ENCODE results near the gene SPP1.
"Not testable (repeated sequence)": the region's sequence is repeated elsewhere in the genome, so short reads cannot be mapped to it uniquely, and the experiment has no call there.

SPP1 gene

DNA sequence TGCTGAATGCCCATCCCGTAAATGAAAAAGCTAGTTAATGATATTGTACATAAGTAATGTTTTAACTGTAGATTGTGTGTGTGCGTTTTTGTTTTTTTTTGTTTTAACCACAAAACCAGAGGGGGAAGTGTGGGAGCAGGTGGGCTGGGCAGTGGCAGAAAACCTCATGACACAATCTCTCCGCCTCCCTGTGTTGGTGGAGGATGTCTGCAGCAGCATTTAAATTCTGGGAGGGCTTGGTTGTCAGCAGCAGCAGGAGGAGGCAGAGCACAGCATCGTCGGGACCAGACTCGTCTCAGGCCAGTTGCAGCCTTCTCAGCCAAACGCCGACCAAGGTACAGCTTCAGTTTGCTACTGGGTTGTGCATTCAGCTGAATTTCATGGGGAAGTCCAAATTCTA is at the start of gene SPP1:
Gene SPP1, plus strand, starts transcription at position 249 of the 400 bp plus-strand sequence. CDS start 1,182 bp downstream, outside the sequence.
- no peak for DNase-seq

DNA sequence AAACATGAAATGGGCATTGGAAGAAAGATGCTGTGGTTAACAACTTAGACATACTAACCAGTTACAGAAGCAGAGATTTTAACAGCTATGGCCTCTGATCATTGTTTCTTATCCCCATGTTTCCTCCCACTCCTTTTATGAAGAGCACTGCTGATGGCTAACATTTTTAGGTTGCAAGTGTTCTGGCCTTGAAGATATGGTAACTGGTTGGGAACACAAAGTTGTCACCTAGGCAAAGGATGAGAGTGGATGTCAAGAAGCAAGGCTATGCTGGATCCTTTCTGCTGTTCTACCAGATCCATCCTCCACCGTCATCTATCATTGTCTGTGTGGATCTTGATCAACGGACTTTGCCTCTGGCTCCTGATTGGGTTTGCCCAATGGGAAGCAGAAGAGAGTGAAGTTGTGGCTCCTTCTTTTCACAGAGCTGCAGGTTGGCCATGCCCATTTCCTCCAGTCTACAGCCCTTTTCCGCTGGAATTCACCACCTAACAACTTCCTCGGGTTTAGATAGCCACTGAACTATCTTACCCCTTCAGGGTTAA is 48.9 kb upstream of the SPP1 start:
- no peak for DNase-seq

DNA sequence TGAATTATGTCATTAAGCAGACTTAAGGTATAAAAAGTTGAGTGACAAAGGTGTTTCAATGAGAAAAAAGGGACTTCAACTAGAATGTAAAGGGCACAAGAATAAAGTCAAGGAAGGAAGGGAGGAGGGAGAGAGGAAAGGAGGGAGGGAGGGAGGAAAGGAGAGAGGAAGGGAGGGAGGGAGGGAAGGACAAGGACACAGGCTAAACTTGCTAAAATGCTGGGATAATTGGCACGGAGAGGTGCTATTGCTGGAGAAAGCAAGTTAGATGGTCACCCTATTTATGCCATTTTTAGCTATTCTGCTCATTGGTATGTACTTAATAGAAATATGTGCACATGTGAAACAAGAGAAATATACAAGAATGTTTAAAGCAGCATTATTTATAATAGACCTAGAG is 44.9 kb upstream of the SPP1 start:
- DNase-seq: no peak

DNA sequence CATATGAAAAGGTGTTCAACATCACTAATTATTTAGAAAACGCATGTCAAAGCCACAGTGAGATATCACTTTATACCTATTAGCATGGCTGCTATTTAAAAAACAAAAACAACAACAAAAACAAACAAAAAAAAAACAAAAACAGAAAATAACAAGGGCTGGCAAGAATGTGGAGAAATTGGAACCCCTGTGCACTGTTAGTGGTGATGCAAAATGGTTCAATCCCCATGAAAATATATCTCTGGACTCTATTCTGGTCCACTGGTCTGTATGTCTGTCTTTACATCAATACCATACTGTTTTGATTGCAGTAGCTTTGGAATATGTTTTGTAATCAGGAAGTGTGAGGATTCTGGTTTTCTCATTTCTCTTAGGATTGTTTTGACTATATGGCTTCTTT is 43.6 kb upstream of the SPP1 start:
- DNase-seq: no peak

DNA sequence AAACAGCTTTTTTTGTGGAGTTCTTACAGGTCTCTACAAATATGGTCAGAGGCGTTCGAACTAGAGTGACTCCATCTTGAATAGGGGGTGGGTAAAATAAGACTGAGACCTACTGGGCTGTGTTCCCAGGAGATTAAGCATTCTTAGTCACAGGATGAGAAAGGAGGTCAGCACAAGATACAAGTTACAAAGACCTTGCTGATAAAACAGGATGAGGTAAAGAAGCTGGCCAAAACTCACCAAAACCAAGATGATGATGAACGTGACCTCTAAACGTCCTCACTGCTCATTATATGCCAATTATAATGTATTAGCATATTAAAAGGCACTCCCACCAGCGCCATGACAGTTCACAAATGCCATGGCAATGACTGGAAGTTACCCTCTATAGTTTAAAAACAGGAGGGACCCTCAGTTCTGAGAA is 42.8 kb upstream of the SPP1 start:
- DNase-seq: no peak

DNA sequence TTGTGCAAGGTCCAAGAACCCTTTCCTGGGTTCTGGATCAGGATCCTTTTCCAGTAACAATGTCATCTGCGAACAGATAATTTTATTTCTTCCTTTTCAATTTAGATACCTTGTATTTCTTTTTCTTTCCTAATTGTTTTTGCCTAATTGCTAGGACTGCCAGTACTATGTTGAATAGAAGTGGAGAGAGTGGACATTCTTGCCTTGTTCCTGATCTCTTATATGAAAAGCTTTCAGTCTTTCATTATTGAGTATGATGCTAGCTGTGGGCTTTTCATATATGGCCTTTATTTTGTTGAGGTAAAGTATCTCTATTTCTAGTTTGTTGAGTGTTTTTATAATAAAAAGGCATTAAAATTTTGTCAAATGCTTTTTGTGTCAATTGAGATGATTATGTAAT is 42.2 kb upstream of the SPP1 start:
- no peak for DNase-seq

DNA sequence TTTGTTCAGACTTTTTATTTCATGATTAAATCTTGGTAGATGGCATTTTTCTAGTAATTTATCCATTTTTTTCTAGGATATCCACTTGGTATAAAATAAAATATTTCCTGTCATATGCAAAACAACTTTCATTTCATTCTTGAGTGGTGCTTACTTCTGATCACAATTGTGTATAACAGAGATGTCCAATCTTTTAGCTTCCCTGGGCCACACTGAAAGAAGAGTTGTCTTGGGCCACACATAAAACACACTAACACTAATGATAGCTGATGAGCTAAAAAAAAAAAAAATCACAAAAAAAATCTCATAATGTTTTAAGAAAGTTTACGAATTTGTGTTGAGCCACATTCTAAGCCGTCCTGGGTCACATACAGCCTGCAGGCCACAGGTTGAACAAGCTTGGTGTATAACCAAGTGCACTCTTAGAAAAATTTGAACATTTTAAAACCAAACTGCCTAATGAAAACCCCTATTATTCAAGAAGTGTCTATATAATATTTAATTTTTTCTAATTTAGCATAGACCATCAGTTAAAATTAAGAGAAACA is 41.3 kb upstream of the SPP1 start:
- no peak for DNase-seq

DNA sequence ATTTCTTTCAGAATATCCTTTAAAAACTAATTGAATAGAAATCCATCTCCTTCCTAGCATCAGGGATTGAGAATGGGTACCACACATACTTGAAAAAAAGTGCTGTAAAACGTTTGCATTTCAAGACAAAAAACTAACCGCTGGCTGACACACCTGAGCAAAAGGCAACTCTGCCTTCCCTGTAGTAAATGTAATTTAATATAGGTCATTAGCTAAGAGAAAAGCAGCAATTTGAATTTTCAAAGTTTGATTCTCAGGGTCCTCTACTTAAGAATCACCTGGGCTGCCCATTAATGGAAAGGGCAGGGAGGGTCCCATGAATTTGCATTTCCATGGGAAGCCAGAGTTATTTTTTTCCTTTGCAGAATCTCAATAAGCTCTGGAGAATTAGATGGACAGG is 40.5 kb upstream of the SPP1 start:
- DNase-seq: no peak

DNA sequence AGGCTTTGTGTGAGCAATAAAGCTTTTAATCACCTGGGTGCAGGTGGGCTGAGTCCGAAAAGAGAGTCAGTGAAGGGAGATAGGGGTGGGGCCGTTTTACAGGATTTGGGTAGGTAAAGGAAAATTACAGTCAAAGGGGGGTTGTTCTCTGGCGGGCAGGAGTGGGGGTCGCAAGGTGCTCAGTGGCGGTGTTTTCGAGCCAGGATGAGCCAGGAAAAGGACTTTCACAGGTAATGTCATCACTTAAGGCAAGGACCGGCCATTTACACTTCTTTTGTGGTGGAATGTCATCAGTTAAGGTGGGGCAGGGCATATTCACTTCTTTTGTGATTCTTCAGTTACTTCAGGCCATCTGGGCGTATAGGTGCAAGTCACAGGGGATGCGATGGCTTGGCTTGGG is 39.6 kb upstream of the SPP1 start:
- DNase-seq: not testable (repeated sequence)

DNA sequence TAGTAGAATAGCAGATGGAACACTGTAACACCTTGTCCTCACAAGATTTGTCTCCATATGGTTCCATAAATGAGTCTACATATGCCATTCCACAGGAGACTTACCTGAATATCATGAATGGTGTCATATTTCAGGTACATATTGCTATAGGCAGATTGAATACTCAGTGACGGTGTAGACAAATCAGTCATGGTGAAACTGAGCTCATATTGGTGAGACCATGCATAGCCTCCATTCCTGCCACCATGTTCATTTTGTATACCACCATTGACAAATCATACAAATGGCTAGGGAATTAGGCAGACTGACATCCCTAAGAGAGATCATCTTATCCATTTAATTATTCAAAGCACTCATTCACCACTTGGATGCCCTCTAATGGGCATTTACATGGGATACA is 38.0 kb upstream of the SPP1 start:
- DNase-seq: no peak

DNA sequence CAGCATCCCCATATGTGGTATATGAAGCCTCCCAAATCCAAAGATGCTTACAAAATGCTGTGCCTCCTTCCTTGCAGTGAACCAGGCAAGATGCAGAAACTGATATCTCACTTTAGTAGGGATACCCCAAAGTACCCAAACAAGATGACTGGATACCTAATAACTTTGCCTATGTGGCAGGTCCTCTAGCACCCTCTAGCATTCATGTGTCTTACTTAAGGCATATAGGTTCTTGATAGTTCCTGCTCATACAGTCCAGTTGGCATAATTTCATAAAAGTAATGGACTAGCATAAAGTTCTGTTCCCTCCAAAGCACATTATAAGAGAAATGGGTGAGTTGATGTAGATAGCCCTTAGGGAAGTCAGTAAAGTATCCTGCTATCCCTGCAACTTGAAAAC is 36.8 kb upstream of the SPP1 start:
- DNase-seq: no peak

DNA sequence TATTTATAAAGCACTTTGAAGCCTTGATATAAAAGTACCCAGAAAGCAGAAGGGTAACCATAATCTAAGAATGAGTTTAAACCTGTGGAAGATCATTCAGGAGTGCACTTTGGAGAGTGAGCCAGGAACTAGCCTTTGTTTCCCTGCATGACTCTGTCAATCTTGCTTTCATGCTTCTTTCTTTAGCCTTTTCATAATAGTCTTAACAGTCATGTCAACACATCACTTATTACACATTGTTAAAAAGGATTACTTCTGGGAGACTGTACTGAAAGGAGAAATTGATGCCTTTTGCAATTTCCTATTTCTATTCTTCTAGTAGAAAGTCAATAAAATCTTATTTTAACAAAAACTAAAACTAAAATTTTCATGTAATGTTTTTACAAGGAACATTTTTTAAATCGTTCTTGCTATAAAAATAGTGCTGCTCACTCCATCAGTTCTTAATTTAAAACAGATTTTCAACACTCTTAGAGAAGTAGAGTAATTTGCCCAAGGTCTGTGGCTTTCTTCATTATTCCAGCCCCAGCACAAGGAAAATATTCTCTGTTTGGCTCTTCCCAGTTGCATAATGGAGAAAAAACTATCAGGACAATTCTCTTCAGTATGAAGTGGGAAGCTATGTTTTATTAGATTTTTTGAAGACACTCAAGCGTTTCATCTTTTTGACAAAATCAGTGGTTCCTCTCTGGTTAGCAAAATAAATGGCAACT is 35.4 kb upstream of the SPP1 start:
- no peak for DNase-seq

DNA sequence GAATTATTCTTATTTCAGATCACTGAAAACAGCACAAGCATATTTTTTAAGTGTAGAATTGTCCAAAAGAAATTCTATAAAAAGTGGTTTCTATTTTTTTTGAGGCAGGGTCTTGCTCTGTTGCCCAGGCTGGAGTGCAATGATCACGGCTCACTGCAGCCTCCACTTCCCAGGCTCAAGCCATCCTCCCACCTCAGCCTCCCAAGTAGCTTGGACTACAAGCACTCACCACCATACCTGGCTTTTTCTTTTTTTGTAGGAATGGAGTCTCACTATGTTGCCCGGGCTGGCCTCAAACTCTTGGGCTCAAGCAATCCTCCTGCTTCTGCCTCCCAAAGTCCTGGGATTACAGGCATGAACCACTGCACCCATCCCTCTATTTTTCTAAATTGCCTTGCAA is 34.7 kb upstream of the SPP1 start:
- not testable (repeated sequence) for DNase-seq

DNA sequence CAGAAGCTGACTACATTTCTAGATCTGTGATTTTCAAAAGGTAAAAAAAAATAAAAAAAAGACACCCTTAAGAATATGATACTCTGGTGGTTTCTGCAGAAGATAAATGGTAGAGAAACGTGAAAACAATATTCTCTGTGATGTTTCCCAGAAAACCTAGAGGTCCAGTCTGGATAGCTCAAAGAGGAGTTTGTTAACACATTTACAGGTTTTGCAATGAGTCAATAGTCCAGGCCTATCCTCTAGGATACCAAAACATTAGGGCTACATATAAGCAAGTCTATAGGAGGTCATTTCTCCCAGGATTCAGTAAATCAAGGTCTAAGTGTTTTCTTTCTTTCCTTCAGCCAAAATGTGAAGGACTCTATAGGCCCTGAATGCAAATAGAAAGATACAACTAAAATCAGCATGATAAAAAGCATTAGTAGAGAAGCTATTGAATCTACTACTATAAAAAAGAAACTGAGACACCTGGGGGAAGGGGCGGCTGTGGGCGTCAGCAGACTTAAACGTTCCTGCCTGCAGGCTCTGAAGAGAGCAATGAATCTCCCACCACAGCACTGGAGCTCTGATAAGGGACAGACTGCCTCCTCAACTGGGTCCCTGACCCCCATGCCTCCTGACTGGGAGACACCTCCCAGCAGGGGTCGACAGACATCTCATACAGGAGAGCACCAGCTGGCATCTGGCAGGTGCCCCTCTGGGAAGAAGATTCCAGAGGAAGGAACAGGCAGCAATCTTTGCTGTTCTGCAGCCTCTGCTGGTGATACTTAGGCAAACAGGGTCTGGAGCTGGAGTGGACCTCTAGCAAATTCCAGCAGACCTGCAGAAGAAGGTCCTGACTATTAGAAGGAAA is 33.7 kb upstream of the SPP1 start:
- DNase-seq: no peak

DNA sequence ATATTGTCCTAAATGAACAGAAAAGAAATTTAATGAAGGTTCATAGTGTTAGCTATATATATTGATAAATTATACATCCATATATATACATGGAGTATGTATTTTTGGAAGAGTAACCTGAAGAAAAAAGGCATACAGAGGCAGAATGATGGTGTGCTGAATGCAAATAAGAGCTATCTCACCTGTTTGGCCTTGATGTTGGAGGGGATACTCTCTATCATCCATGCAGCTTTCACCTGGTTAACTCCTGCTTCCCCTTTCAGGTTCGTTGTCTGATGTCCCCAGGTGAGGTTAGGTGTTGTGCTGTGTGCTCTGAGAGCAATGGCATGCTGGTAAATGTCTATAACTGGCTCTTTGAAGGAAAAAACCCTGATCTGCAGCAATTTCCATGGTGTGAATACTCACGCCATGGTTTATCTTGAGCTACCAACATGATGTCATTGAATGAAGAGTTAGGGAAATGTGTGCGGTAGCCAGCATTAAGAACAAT is 31.8 kb upstream of the SPP1 start:
- DNase-seq: no peak

DNA sequence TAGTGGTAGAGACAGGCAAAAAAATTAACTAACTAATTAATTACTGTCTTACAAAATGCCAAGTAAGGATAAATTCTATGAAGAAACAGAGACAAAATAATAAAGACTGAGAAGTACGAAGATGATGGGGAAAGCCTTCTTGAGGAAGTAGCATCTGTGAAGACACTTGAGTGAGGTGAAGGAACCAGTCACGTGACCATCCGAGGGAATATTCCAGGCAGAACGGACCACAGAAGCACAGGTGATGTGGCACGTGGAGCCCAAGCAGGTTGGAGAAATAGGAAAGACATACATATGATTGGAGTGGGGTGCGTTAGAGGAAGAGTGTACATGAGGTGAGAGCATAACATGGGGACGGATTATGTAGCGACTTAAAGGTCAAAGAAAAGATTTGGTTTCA is 30.5 kb upstream of the SPP1 start:
- DNase-seq: no peak

DNA sequence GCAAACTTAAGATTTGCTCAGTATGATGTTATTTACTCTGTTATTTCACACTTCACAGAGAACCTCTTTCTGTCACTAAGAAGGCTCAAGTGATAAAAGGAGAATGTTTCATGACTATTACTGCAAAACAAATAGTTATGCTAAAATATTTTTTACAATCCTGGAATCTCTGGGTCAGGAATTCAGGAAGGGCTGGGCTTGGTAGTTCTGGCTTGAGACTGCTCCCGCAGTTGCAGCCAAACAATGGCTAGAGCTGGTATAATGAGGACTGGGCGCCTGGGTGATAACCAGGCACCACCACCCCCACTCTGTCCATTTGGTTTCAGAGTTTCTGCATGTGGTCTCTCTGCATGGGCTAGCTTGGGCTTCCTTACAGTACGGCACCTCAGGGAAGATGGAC is 28.7 kb upstream of the SPP1 start:
- DNase-seq: no peak

DNA sequence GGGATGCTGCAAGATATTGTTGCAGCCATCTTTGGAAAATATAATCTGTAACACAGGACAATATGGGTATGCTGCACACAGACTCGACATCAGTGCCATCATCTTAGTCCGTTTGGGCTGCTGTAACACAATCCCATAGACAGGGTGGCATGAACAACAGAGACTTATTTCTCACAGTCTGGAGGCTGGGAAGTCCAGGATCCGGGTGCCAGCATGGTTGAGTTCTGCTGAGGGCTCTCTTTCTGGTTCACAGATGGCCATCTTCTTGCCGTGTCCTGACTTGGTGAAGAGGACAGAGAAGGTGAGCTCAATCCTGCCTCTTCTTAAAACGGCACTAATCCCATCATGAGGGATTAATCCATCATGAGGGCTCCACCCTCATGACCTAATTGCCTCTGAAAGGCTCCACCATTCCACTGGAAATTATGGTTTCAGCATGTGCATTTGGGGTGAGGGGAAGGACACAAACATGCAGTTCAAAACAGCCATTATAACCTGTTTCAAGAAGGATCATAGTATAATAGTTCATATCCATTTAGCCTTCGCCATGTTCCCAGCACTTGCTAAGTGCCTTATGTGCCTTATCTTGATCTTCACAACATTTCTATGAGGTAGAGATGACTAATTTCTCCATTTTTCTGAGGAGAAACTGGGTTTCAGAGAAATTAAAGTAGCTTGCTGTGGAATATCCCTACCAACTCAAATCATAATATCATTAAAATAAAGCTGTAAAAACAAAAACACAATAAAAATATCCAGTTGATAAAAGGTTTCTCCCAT is 27.9 kb upstream of the SPP1 start:
- DNase-seq: no peak

DNA sequence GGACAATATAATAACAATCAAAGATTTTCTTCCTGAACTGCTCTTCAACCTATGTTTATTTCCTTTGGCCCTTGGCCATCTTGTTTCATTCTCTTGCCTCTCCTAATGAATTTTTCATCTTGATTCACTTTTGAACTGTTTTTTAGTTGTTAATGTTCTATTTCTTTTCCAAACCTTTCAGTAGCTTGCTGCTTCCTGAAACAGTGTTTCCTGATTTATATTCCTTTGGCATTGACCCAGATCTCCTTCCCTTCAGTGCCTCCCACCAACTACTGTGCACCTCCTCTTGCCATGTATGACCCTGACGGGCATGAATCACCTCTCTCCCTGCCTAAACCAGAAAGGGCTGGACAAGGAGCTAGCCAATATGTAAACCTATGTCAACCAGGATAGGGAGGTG is 25.6 kb upstream of the SPP1 start:
- DNase-seq: peak; percentile 60

DNA sequence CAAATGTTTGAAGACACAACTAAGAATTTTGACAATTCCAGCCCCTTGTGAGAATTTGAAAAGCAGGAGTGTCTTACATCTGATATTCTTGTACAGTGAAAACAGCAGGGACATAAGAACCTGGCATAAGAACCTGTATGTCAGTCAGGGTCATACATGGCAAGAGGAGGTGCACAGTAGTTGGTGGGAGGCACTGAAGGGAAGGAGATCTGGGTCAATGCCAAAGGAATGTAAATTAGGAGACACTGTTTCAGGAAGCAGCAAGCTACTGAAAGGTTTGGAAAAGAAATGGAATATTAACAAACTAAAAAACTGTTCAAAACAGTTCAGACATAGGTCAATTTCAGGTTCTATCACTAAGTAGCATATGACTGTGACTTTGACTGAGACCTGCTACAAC is 25.0 kb upstream of the SPP1 start:
- peak; percentile 45 for DNase-seq

DNA sequence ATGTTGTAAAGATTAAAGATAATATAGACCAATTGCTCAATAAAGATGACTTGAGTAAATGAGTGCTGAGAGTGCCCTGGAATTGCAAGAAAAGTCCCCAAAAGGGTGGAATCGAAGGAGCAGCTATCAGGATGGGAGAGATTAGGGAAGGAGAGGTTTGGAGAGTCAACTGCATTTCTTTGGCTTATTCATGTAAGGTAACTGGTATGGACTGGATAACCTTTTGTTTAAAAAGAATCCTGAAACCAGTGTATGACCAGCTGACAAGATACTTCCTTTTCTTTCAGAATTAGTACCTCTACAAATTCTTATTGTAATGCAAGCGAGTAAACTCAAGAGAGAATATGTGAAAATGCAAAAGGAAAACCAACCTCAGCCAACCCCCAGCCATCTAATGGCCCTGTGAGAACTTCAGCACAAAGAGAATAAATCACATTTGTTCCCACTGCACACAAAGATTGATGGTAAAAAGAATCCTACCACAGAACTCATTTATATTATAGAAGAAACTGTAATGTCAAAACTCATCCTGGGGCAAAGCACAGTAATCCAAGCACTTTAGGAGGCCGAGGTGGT is 24.5 kb upstream of the SPP1 start:
- DNase-seq: no peak

DNA sequence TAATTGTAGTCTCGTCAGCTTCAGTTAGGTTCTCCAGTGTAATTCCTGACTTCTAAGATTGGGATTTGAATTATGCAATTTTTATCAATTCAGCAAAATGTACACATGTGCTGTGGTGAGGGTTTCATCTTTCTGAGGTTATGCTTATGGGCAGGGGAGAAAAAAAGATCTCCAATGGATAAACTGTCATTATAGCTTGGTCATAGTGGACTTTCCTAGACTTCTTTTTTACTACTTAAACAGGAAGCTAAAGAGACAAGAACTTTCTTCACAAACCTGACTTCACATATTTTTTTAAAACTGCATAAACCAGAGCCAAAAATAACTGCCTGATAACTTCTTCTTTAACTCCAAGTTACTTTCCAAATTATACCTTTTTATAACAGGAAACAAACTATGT is 21.7 kb upstream of the SPP1 start:
- DNase-seq: no peak

DNA sequence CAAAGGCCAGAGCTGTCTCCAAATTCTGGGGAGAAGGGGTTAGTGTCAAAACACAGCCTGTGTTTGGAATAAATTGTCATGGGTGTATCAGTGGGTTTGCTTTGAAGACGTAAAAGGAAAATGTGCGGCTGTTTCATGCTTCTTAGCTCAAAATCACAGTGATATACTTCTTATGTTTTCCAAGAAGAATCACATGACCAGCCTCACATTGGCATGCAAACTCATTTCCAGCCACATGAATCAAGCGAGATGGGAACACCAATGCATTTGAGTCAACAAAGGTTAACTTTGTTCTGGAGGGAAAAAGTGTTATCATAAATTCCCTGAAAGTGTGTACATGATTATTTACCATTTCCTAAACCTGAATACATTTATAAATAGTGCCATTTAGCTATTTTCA is 19.0 kb upstream of the SPP1 start:
- DNase-seq: no peak

Data from NCI-H2029 (cell line).